HCT116 (cell line): ENCODE data around the gene TRIM37. TPM values are rescaled to one million over a fixed set of nuclear protein-coding genes. Genes with fewer than 3 reads are reported as not detected.

ENCODE experiments used
- ATAC-seq: fragments of 200-7000 bp; cut with Tn5 transposase; 2 replicates; pipeline ENCODE4 v1.9.1; 2020; ENCODE audit warnings: mild to moderate bottlenecking, moderate library complexity
- BruUV-seq: library from RNA; stranded (reverse); fragments of 400-500 nt; replicated peaks from 2 replicates; lab custom pipeline; 2021; lab: Mats Ljungman, UMichigan
- CTCF ChIA-PET: fragments of 300-600 bp; sonication (Branson Sonifier 250); formaldehyde crosslinking; loops from one replicate; lab custom pipeline; 2021; ENCODE audit warnings: antibody characterized with exemption; lab: Charles Lee
- POLR2A ChIA-PET: fragments of 300-600, 350-600 bp; sonication (Branson Sonifier 250); formaldehyde crosslinking; loops from one replicate; lab custom pipeline; 2021; ENCODE audit warnings: antibody characterized with exemption; lab: Charles Lee
- RAD21 ChIA-PET, 2 experiments: fragments of 300-600 bp; sonication (Branson Sonifier 250); formaldehyde crosslinking; loops; one replicate each; lab custom pipeline; 2023; ENCODE audit warnings: low total read pairs in 2 of 2; ENCODE audit not compliant: uncharacterized antibody in 2 of 2, unreplicated experiment in 2 of 2, low non-redundant PET in 1 of 2; lab: Charles Lee
- DNase-seq: peaks from one replicate; pipeline ENCODE4 v3.0.0-alpha.2; 2010; ENCODE audit warnings: low read depth, low spot score
- H2AFZ ChIP-seq: fragments of 200-600 bp; shearing (Covaris generic), sonication (generic); 2 replicates; pipeline ENCODE4 v1.6.1; 2017; ENCODE audit warnings: low read depth, mixed run types, mixed read lengths, antibody characterized with exemption, low read length; ENCODE audit not compliant: poor library complexity, severe bottlenecking
- H3K27ac ChIP-seq: 2 replicates; pipeline ENCODE4 v1.5.1; 2012; ENCODE audit warnings: low read depth, low read length
- H3K27me3 ChIP-seq: fragments of 200-600 bp; sonication (generic); 2 replicates; pipeline ENCODE4 v1.6.1; 2016; ENCODE audit warnings: mixed run types, low read length, mixed read lengths; ENCODE audit not compliant: insufficient read depth
- H3K36me3 ChIP-seq, 2 experiments: fragments of 200-500 bp in 1 of 2; fragments of 200-600 bp in 1 of 2; sonication (Bioruptor generic) in 1 of 2; sonication (generic) in 1 of 2; 2 replicates each; pipeline versions ENCODE4 v1.5.1 to v1.6.1; 2014 to 2016; ENCODE audit warnings: low read length in 2 of 2, inconsistent platforms in 1 of 2, mixed read lengths in 1 of 2, mixed run types in 1 of 2; ENCODE audit not compliant: insufficient read depth in 2 of 2, control insufficient read depth in 1 of 2
- H3K4me1 ChIP-seq, 2 experiments: fragments of 200-600 bp in 1 of 2; sonication (generic) in 1 of 2; 2 replicates each; pipeline versions ENCODE4 v1.5.1 to v1.6.1; 2012 to 2017; ENCODE audit warnings: low read length in 2 of 2, inconsistent platforms in 1 of 2, mild to moderate bottlenecking in 1 of 2, mixed read lengths in 1 of 2, mixed run types in 1 of 2, moderate library complexity in 1 of 2; ENCODE audit not compliant: insufficient read depth in 2 of 2, control insufficient read depth in 1 of 2
- H3K4me2 ChIP-seq: fragments of 200-600 bp; sonication (generic); 2 replicates; pipeline ENCODE4 v1.6.1; 2017; ENCODE audit warnings: mixed run types, low read length, mixed read lengths
- H3K4me3 ChIP-seq, 2 experiments: fragments of 200-600 bp in 1 of 2; sonication (generic) in 1 of 2; replicated peaks in 1 of 2; 2 replicates each; pipeline ENCODE4 v1.5.1; 2011 to 2016; ENCODE audit warnings: low read length in 2 of 2, control low read depth in 1 of 2, low read depth in 1 of 2, mild to moderate bottlenecking in 1 of 2, mixed read lengths in 1 of 2, mixed run types in 1 of 2
- H3K79me2 ChIP-seq: fragments of 200-600 bp; sonication (generic); 2 replicates; pipeline ENCODE4 v1.6.1; 2017; ENCODE audit warnings: mild to moderate bottlenecking, mixed run types, low read length, moderate library complexity, mixed read lengths; ENCODE audit not compliant: insufficient read depth
- H3K9ac ChIP-seq: fragments of 200-600 bp; sonication (generic); 2 replicates; pipeline ENCODE4 v1.6.1; 2016; ENCODE audit warnings: low read length, mixed read lengths
- H3K9me2 ChIP-seq: fragments of 200-600 bp; sonication (generic), shearing (Covaris generic); 2 replicates; pipeline ENCODE4 v1.6.1; 2017; ENCODE audit warnings: mixed run types, mild to moderate bottlenecking, moderate library complexity; ENCODE audit not compliant: insufficient read depth
- H3K9me3 ChIP-seq, 2 experiments: fragments of 200-500 bp in 1 of 2; fragments of 200-600 bp in 1 of 2; sonication (Bioruptor generic) in 1 of 2; sonication (generic) in 1 of 2; 2 replicates each; pipeline ENCODE4 v1.6.1; 2014 to 2017; ENCODE audit warnings: low read length in 2 of 2, mixed read lengths in 2 of 2, inconsistent platforms in 1 of 2, low read depth in 1 of 2, mild to moderate bottlenecking in 1 of 2, mixed run types in 1 of 2, moderate library complexity in 1 of 2; ENCODE audit not compliant: control insufficient read depth in 1 of 2, insufficient read depth in 1 of 2
- H4K20me1 ChIP-seq: fragments of 200-600 bp; sonication (generic), shearing (Covaris generic); 2 replicates; pipeline ENCODE4 v1.6.1; 2017; ENCODE audit warnings: mixed run types, mild to moderate bottlenecking, moderate library complexity; ENCODE audit not compliant: insufficient read depth
- ELF1 ChIP-seq: IDR thresholded peaks from 2 replicates; pipeline ENCODE4 v1.6.1; 2012; ENCODE audit warnings: low read depth, borderline replicate concordance
- FOSL1 ChIP-seq: IDR thresholded peaks from 2 replicates; pipeline ENCODE4 v1.6.1; 2012; ENCODE audit warnings: low read depth
- SP1 ChIP-seq: IDR thresholded peaks from 2 replicates; pipeline ENCODE4 v1.6.1; 2012; ENCODE audit warnings: low read depth
- SRF ChIP-seq: IDR thresholded peaks from 2 replicates; pipeline ENCODE4 v1.6.1; 2012; ENCODE audit warnings: low read depth
- TCF7L2 ChIP-seq: IDR thresholded peaks from 2 replicates; pipeline ENCODE4 v1.7.0; 2011; ENCODE audit warnings: borderline replicate concordance, inconsistent platforms; ENCODE audit not compliant: insufficient read depth, insufficient read length; ENCODE audit errors: extremely low read depth
- intact Hi-C: fragments of 100-400 bp; cut with micrococcal nuclease; formaldehyde crosslinking; loops from 2 replicates; pipeline ENCODE4 v1.10.0; 2022
- total RNA-seq: library from RNA; stranded (reverse); gene quantifications from one replicate; pipeline ENCODE4 v1.2.1, GENCODE V29; 2021; ENCODE audit not compliant: unreplicated experiment
- TF ChIP-seq, protein P1 (sequence below): IDR thresholded peaks from 2 replicates; pipeline ENCODE4 v1.6.1; 2012; ENCODE audit warnings: low read depth

Gene TRIM37
- total RNA-seq, 1 experiment from 2014 or later: 55.7 TPM

- no peak for TF ChIP-seq SP1
- no peak for TF ChIP-seq SRF
- ChIA-PET CTCF (interaction anchor here (0.9 to 2.3 kb wide), 2 partner anchors 9 to 259 kb away, joined by 4 to 7 read pairs; no protein-coding TSS in a partner anchor), RAD21 (interaction anchor here in 1 of 2 experiments (0.6 kb wide), 1 partner anchor 34 kb away, joined by 3 read pairs; no protein-coding TSS in a partner anchor), POLR2A (no interaction called here)
- H3K4me3 ChIP-seq: no peak overlapping the region
- H3K4me1 ChIP-seq: no peaks in the 10 kb centered on the region
- H3K79me2 ChIP-seq: no peaks in the 10 kb centered on the region
- no peak for ATAC-seq
- H3K9me3 ChIP-seq: no peaks in the 10 kb centered on the region
- no peak overlapping the region for H3K9ac ChIP-seq
- DNase-seq: no peak
- H3K4me2 ChIP-seq: no peak overlapping the region
- no TSS peak for BruUV-seq
- H3K36me3 ChIP-seq: no peaks in the 10 kb centered on the region
- H4K20me1 ChIP-seq: no peaks in the 10 kb centered on the region
- H3K27me3 ChIP-seq: no peaks in the 10 kb centered on the region
- no peaks in the 10 kb centered on the region for H3K9me2 ChIP-seq
- intact Hi-C loops: no loop called here
- no peak overlapping the region for H3K27ac ChIP-seq
- H2AFZ ChIP-seq: no peak overlapping the region
These were observed 137.1 kb downstream of the TRIM37 start for GRCh38 chr17:58969612-58970011.

DNA sequence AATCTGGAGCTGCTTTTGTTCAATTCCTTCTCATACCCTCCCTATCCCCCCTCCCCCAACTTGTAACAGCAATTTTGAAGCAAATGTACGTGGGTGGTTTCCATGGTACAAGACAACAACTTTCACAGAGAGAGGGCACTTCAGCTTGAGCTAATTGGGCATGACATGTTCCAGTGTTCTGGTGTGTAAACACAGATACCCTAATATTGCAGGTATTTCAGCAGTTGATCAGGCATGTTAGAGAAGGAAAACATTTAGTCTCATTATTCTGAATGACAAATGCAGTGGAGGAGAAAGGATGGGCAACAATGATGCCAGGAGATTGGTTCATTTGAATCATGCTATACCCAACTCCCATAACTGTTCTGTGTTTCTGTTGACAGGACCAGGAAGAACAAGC is 137.5 kb downstream of the TRIM37 start:
- Histone ChIP-seq H3K27ac (no peak overlapping the region), H3K9me3 (no peaks in the 10 kb centered on the region), H3K36me3 (no peaks in the 10 kb centered on the region), H3K4me3 (no peak overlapping the region), H3K4me2 (no peak overlapping the region), H4K20me1 (no peaks in the 10 kb centered on the region), H3K27me3 (no peaks in the 10 kb centered on the region), H3K79me2 (no peaks in the 10 kb centered on the region), H3K9me2 (no peaks in the 10 kb centered on the region), H2AFZ (no peak overlapping the region), H3K9ac (no peak overlapping the region), H3K4me1 (no peaks in the 10 kb centered on the region)
- intact Hi-C loops: no loop called here
- TF ChIP-seq, protein P1, sequence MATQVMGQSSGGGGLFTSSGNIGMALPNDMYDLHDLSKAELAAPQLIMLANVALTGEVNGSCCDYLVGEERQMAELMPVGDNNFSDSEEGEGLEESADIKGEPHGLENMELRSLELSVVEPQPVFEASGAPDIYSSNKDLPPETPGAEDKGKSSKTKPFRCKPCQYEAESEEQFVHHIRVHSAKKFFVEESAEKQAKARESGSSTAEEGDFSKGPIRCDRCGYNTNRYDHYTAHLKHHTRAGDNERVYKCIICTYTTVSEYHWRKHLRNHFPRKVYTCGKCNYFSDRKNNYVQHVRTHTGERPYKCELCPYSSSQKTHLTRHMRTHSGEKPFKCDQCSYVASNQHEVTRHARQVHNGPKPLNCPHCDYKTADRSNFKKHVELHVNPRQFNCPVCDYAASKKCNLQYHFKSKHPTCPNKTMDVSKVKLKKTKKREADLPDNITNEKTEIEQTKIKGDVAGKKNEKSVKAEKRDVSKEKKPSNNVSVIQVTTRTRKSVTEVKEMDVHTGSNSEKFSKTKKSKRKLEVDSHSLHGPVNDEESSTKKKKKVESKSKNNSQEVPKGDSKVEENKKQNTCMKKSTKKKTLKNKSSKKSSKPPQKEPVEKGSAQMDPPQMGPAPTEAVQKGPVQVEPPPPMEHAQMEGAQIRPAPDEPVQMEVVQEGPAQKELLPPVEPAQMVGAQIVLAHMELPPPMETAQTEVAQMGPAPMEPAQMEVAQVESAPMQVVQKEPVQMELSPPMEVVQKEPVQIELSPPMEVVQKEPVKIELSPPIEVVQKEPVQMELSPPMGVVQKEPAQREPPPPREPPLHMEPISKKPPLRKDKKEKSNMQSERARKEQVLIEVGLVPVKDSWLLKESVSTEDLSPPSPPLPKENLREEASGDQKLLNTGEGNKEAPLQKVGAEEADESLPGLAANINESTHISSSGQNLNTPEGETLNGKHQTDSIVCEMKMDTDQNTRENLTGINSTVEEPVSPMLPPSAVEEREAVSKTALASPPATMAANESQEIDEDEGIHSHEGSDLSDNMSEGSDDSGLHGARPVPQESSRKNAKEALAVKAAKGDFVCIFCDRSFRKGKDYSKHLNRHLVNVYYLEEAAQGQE: no peak
- no peak for TF ChIP-seq ELF1
- TF ChIP-seq TCF7L2: no peak
- no peak for TF ChIP-seq FOSL1
- ChIA-PET RAD21 (no interaction called here), POLR2A (no interaction called here), CTCF (interaction anchor here (0.9 to 2.3 kb wide), 2 partner anchors 9 to 258 kb away, joined by 4 to 7 read pairs; no protein-coding TSS in a partner anchor)
- DNase-seq (no peak), ATAC-seq (no peak)
- no TSS peak for BruUV-seq
